Central memory CD4-positive, alpha-beta T cell (primary cell): ENCODE measurements around the gene KCNIP2.

Experiments used
- DNase-seq: peaks from one replicate; pipeline ENCODE4 v3.0.0; 2022

The KCNIP2 gene

DNA sequence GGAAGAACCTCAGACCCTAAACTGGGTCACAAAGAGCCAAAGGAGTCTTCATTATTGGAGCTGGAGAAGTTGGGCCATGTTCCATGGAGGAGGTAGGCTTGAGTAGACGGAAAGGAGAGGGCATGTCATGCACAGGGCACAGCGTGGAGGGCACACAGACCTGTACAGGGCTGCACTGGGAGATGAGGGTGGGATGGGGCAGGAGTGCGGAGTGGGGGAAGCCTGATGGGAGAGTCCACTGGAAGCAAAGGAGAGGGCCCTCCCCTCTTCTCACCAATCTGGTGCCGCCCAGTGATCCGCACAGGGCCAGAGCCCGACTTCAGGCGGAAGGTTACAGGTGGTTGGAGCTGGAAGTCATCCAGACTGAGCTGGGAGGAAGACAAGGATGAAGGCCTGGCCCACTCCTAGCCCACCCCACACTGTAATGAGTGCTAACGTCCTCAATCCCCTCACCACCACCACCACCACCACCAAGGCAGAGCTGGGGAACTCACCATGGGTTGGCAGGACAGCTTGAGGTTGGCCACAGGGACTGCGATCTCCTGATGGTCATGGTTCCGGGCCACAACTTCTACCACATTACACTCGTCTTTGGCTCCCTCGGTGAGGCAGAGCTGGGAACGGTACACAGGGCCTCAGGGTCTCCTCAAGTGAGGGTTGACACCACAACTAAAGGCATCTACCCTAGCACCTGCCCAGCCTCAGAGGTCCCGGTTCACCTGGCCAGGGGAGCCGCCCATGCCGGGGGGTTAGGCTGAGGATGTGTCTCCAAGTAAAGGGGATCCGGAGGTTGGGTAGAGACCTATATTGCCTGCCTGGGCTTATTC lies 61.4 kb downstream of the KCNIP2 start:
- DNase-seq: no peak

DNA sequence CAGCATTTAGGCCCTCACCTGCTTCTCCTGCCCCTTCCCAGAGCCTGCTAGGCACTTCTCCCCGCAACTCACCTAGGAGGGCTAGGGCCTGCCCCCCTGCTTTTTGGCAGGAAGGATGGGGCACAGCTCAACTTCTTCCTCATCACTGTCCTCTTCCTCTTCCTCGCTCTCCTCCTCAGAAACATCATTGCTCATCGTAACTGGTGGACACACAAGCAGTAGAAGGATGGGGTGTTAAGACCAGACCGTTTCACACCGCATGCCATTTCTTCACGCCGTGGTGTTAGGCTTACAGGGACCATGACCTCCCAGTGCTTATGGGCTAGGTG lies 62.0 kb downstream of the KCNIP2 start:
- DNase-seq: no peak

DNA sequence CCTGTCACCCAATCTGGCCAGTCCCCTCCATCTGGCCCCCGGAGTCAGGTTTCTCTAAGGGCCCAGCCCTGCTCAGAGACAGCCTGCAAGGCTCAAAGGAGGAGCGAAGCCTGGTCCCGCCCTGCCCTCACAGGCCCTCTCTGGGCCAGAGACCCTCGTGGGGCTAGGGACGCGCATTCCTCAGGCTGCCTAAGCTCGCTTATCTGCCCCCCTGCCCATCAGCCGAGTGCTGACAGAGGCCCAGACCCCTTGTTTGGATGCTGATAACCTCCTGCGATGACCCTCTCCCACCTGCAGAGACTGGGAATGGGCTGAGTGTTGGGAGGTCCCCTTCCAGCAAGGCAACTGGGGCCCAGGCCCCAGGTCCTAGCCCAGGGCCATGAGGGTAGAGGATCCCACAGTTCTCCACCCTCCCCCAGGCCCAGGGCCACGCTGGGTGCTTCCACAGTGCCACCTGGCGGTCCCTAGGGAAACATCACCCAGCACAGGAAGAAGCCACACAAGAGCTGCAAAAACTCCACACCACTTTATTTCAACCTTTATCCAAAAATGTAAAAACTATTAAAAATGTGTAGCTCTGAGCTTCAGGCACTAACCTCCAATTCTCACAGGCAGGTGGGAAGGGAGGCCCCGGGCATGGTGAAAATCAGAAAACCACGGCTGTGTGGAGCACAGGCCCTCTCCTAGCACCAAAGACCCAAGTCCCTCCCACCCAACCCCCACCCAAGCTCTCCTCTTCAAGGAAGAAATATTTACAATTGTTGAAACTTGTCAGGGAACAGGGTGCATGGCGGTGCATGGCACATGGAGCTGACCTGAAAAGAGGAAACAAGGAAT lies 62.6 kb downstream of the KCNIP2 start:
- DNase-seq: peak; percentile 62

DNA sequence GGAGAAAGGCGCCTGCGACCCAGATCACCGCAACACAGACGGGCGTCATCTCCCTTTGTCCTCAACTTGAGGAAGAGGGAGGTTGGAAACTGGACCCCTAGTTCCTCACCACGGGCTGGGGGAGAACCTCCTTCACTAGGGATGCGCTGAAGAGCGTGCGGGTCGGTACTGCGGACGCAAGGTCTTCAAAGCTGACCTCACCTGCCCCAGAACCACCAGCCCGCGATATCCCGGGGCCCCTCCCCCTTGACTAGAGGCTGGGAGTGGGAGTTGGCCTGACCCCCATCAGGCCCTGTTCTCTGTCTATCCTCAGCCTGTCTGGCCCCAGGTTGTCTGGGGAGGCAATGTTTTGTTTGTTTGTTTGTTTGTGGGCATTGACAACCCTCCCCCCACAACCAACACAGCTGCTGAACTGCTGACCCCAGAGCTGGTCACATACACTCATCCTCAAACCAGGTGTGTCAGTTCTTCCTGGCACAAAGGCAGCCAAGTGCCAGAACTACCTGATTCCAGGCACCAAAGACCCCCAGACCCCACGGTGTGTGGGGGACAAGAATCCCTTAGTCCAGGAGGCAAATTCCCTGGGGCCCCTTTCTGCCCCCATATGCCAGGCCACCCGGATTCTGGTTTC lies 63.3 kb downstream of the KCNIP2 start:
- peak; percentile 16 for DNase-seq

DNA sequence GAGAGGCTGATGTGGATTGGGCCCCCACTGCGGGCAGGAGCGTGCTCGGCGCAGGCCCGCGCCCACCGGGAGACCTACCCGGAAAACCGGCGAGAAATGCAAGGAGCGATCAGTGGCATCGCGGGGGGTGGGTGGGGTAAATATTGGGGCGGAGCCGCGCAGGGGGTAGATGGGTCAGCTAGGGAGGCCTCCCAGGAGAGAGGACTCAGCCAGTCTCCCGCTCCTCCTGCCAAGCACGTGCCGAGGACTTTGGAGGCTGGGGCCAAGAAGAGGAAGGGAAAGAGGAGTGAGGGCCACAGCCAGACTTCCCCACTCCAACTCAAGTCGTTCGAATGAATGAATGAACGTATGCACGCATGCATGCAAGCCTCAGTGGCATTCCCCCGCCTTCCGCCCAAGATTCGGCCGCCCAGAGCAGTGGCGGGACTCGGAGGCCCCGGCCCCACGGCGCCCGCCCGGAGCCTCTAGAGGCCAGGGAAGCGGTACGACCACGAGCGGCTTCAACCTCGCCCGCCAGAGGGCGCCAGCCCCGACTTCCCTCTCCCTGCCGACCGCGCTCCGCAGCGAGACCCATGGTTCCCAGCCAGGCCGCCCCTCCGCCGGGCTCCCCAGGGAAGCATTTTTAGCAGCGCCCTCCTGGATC lies 63.9 kb downstream of the KCNIP2 start:
- peak; percentile 75 for DNase-seq

DNA sequence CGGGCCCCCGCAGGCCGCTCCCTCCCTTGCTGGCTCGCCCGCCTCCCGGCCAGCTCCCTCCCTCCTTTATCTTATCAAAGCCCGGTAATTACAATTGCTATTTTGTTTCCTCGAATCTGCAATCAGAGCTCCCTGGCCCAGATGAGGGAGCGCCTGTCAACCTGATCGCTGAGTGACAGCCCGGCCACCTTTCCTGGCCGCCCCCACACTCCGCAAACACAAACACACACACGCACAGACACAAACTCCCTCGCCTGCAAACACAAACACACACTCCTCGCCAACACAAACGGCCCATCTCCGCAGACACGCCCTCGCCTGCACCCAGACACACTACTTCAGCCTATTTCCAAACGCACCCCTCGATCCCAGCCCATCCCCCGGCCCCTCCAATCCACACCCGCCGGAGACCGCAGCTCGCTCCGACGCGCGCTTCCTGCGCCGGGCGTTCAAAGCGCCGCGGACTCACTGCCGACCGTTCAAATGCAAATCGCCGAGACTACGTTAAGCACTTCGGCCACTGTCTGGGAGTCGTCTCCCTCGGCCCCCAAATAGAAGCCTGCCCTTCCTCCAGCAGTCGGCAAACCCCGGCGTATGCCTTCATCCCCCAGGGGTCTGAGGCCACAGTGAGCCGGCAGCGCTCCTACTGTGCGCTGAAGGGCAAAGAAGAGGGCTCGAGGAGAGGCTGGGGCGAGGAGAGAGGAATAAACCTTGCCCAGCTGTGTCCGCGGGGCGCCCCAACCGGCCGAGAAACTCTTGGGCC lies 64.6 kb downstream of the KCNIP2 start:
- no peak for DNase-seq

DNA sequence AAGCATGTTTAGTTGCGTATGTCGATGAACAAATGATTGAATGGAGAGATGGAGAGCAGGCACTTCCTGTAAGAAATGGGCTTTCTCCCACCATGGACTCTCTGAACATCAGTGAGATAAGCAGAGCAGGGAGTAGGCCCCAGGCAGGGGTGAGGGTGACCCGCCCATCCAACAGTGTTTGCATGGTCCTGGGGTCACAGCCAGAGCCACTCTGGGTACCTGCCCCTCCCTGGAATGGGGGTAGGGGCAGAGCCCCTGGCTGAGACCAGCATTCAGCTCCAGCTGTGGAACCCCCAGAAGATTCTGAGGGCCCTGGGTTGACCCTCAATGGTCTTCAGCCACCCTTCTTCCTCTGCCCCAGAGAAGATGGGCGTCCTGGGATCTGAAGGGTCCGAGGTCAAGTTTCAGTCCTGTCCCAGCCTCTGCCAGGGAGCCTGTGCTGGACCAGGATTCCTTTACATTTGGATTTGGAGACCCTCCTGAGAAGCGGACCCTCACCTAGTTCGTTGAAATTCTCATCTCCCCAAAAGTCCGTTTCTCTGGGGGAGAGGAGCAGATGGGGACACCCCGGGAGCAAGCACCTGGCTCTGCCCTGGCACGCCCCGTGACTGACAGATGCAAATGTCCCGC lies 65.3 kb downstream of the KCNIP2 start:
- DNase-seq: no peak

DNA sequence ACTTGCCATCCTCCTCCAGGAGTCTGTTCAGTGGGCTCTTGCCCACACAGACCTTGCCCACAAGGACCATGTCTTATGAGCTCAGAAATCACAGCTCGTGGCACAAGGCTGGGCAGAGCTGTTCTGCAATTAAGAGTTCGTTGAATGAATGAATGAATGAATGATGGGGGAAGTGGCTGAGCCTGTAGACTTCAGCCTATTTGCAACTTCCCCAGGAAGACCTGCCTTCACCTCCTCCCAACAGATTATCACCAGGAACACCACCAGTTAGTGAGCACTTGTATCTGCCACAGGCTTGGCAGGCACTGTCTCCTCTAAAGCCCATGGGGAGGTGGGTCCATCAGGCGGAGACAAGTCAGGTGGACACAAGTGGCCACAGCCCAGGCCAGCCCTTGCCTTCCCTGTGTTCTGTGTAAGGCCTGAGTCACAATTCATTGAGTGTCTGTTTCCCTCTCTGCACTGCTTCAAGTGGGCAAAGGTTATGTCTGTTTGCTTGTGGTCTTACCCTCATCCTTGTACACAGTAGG lies 65.9 kb downstream of the KCNIP2 start:
- DNase-seq: no peak

DNA sequence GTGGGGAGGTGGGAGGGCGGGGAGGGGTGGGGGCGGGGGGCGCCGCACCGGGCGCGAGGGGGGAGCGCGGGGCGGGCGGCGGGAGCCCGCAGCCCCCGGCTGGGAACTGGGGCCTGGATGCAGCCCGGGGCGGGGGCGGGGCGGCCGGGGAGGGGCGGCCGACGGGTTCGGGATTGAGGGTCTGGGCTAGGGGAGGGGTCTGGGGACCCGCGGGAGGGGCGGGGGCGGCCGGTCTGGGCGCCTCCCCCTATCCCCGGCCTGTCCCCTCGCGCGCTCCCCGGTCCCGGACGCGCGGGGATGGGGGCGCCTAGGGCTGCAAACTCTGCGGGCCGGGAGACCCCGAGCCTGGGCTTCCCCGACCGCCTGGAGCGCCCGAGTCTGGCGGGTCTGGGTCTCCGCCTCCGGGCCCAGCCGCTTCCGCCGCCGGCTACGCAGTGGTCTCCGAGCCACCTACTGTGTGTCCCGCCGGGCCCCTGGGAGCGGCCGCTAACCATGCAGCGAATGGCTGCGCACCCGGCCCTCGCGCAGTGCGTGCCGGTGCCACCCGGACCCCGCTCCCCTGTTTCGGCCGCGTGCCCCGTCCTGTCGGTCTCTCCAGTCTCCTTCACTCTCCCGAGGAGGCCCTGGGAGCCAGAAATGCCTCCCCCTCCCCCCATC lies 67.3 kb downstream of the KCNIP2 start:
- no peak for DNase-seq
